ENCODE data around the gene OPN3.

DNA sequence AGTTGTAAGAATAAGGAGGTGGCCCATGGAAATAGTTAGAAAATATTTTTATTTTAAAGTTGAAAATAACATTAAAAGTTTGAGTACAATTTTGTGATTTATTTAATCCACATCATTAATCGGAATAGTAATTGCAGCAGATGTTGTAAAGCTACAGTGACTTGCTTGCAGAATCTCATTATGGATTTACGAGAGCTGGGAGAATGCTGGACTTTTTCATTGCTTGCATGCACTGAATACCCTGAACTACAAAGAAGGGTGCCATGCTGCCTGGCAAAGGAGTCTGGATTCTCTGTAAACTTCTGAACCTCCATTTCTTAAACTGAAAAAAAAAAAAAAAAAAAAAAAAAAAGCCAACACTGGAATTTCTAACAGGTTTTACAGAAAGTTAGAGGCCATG lies 38.4 kb upstream of the OPN3 start:
- TF ChIP-seq, protein P1, sequence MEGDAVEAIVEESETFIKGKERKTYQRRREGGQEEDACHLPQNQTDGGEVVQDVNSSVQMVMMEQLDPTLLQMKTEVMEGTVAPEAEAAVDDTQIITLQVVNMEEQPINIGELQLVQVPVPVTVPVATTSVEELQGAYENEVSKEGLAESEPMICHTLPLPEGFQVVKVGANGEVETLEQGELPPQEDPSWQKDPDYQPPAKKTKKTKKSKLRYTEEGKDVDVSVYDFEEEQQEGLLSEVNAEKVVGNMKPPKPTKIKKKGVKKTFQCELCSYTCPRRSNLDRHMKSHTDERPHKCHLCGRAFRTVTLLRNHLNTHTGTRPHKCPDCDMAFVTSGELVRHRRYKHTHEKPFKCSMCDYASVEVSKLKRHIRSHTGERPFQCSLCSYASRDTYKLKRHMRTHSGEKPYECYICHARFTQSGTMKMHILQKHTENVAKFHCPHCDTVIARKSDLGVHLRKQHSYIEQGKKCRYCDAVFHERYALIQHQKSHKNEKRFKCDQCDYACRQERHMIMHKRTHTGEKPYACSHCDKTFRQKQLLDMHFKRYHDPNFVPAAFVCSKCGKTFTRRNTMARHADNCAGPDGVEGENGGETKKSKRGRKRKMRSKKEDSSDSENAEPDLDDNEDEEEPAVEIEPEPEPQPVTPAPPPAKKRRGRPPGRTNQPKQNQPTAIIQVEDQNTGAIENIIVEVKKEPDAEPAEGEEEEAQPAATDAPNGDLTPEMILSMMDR (IDR thresholded peaks at IDR 0.05) = no peak
- TF ChIP-seq EP300 (IDR thresholded peaks at IDR 0.05) = no peak
- no peak for TF ChIP-seq POLR2A (IDR thresholded peaks at IDR 0.05)
- TF ChIP-seq POLR2AphosphoS5 (IDR thresholded peaks at IDR 0.05) = no peak

Measured in gastroesophageal sphincter (tissue), 3 donors.